Measurements from ENCODE around the gene KLK11. TPM values are rescaled to one million over a fixed set of nuclear protein-coding genes. Genes with fewer than 3 reads are reported as not detected.

KLK11 gene
- total RNA-seq, 1 donor from 2014 or later = not detected

- Histone ChIP-seq H3K9me3 (ENCODE audit: insufficient read depth, low read depth, low read length) (no peaks in the 10 kb centered on the region), H4K20me1 (ENCODE audit: insufficient read depth, low read length) (no peaks in the 10 kb centered on the region), H3K4me2 (ENCODE audit: low read length) (no peak overlapping the region), H3K27ac (ENCODE audit: low read depth, low read length) (no peak overlapping the region), H2AFZ (ENCODE audit: low read depth, low read length) (no peak overlapping the region), H3K4me1 (ENCODE audit: insufficient read depth, low read length) (no peaks in the 10 kb centered on the region), H3K4me3 (ENCODE audit: insufficient read depth, low read depth, low read length) (no peak overlapping the region), H3K27me3 (ENCODE audit: insufficient read depth, low read length) (no peaks in the 10 kb centered on the region), H3K36me3 (ENCODE audit: insufficient read depth, low read length) (no peaks in the 10 kb centered on the region), H3K9ac (ENCODE audit: low read length) (no peak overlapping the region), H3K79me2 (ENCODE audit: insufficient read depth, low read length) (no peaks in the 10 kb centered on the region)
- DNase-seq (ENCODE audit: low read depth) (no peak), FAIRE-seq (no peak)
- Mint-ChIP-seq H3K36me3 (ENCODE audit: low read depth, unreplicated experiment) (peaks cover 2% of the 10 kb centered on the region), H3K9me3 (ENCODE audit: unreplicated experiment) (no peaks in the 10 kb centered on the region), H3K27me3 (ENCODE audit: low read depth, unreplicated experiment) (peaks cover 34% of the 10 kb centered on the region), H3K27ac (ENCODE audit: unreplicated experiment) (no peak overlapping the region), H3K4me3 (ENCODE audit: unreplicated experiment) (no peak overlapping the region), H3K4me1 (ENCODE audit: low read depth, unreplicated experiment) (no peaks in the 10 kb centered on the region)
- TF ChIP-seq EZH2 (IDR thresholded peaks at IDR 0.05; ENCODE audit: insufficient read depth, low read length) (no peak), CTCF (IDR thresholded peaks at IDR 0.05; ENCODE audit: insufficient read depth, low read depth, low read length) (no peak)
Measured at GRCh38 chr19:50980208-50980607, 46.2 kb downstream of the KLK11 start.

- Mint-ChIP-seq H3K4me1 (ENCODE audit: low read depth, unreplicated experiment) (no peaks in the 10 kb centered on the region), H3K9me3 (ENCODE audit: unreplicated experiment) (no peaks in the 10 kb centered on the region), H3K4me3 (ENCODE audit: unreplicated experiment) (no peak overlapping the region), H3K36me3 (ENCODE audit: low read depth, unreplicated experiment) (peaks cover 2% of the 10 kb centered on the region), H3K27me3 (ENCODE audit: low read depth, unreplicated experiment) (peaks cover 34% of the 10 kb centered on the region), H3K27ac (ENCODE audit: unreplicated experiment) (no peak overlapping the region)
- H3K36me3 ChIP-seq (ENCODE audit: insufficient read depth, low read length) = no peaks in the 10 kb centered on the region
- H4K20me1 ChIP-seq (ENCODE audit: insufficient read depth, low read length) = no peaks in the 10 kb centered on the region
- no peaks in the 10 kb centered on the region for H3K27me3 ChIP-seq (ENCODE audit: insufficient read depth, low read length)
- TF ChIP-seq CTCF (IDR thresholded peaks at IDR 0.05; ENCODE audit: insufficient read depth, low read depth, low read length) (no peak), EZH2 (IDR thresholded peaks at IDR 0.05; ENCODE audit: insufficient read depth, low read length) (no peak)
- no peaks in the 10 kb centered on the region for H3K79me2 ChIP-seq (ENCODE audit: insufficient read depth, low read length)
- H3K27ac ChIP-seq (ENCODE audit: low read depth, low read length) = no peak overlapping the region
- H3K9me3 ChIP-seq (ENCODE audit: insufficient read depth, low read depth, low read length) = no peaks in the 10 kb centered on the region
- H3K4me1 ChIP-seq (ENCODE audit: insufficient read depth, low read length) = no peaks in the 10 kb centered on the region
- no peak overlapping the region for H3K4me2 ChIP-seq (ENCODE audit: low read length)
- H2AFZ ChIP-seq (ENCODE audit: low read depth, low read length) = no peak overlapping the region
- H3K4me3 ChIP-seq (ENCODE audit: insufficient read depth, low read depth, low read length) = no peak overlapping the region
- FAIRE-seq (no peak), DNase-seq (ENCODE audit: low read depth) (no peak)
- no peak overlapping the region for H3K9ac ChIP-seq (ENCODE audit: low read length)
Measured at GRCh38 chr19:50979758-50980157, 46.7 kb downstream of the KLK11 start.

- TF ChIP-seq CTCF (IDR thresholded peaks at IDR 0.05; ENCODE audit: insufficient read depth, low read depth, low read length) (no peak), EZH2 (IDR thresholded peaks at IDR 0.05; ENCODE audit: insufficient read depth, low read length) (no peak)
- Mint-ChIP-seq H3K9me3 (ENCODE audit: unreplicated experiment) (no peaks in the 10 kb centered on the region), H3K36me3 (ENCODE audit: low read depth, unreplicated experiment) (peaks cover 2% of the 10 kb centered on the region), H3K4me1 (ENCODE audit: low read depth, unreplicated experiment) (no peaks in the 10 kb centered on the region), H3K4me3 (ENCODE audit: unreplicated experiment) (no peak overlapping the region), H3K27me3 (ENCODE audit: low read depth, unreplicated experiment) (peaks cover 34% of the 10 kb centered on the region), H3K27ac (ENCODE audit: unreplicated experiment) (no peak overlapping the region)
- no peaks in the 10 kb centered on the region for H4K20me1 ChIP-seq (ENCODE audit: insufficient read depth, low read length)
- H3K9me3 ChIP-seq (ENCODE audit: insufficient read depth, low read depth, low read length) = no peaks in the 10 kb centered on the region
- no peak overlapping the region for H3K4me3 ChIP-seq (ENCODE audit: insufficient read depth, low read depth, low read length)
- H3K4me1 ChIP-seq (ENCODE audit: insufficient read depth, low read length) = no peaks in the 10 kb centered on the region
- DNase-seq (ENCODE audit: low read depth) = no peak
- H3K79me2 ChIP-seq (ENCODE audit: insufficient read depth, low read length) = no peaks in the 10 kb centered on the region
- H3K27ac ChIP-seq (ENCODE audit: low read depth, low read length) = no peak overlapping the region
- FAIRE-seq = no peak
- H3K27me3 ChIP-seq (ENCODE audit: insufficient read depth, low read length) = no peaks in the 10 kb centered on the region
- no peak overlapping the region for H3K9ac ChIP-seq (ENCODE audit: low read length)
- no peaks in the 10 kb centered on the region for H3K36me3 ChIP-seq (ENCODE audit: insufficient read depth, low read length)
- H2AFZ ChIP-seq (ENCODE audit: low read depth, low read length) = no peak overlapping the region
- H3K4me2 ChIP-seq (ENCODE audit: low read length) = no peak overlapping the region
Measured at GRCh38 chr19:50978772-50979390, 47.5 kb downstream of the KLK11 start.
